ENCODE data around the gene SETD2. TPM values are rescaled to one million over a fixed set of nuclear protein-coding genes. Genes with fewer than 3 reads are reported as not detected.

SETD2 gene
- total and polyA plus RNA-seq, 2 donors: 22.5 to 95.7 TPM

DNA sequence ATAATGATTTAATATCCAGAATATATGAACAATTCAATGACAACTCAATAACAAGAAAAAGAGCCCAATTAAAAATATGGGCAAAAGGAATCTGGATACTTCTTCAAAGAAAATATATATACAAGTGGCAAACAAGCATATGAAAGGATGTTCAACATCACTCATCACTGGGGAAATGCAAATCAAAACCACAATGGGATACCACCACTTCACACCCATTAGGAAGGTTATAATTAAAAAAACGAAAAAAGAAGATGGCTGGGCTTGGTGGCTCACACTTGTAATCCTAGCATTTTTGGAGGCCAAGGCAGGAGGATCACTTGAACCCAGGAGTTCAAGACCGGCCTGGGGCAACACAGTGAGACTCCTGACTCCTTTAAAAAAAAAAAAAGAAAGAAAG lies 191.5 kb downstream of the SETD2 start:
- Histone ChIP-seq H3K4me1 (ENCODE audit: insufficient read depth) (peaks cover 4% of the 10 kb centered on the region), H3K36me3 (ENCODE audit: insufficient read depth) (no peaks in the 10 kb centered on the region)

DNA sequence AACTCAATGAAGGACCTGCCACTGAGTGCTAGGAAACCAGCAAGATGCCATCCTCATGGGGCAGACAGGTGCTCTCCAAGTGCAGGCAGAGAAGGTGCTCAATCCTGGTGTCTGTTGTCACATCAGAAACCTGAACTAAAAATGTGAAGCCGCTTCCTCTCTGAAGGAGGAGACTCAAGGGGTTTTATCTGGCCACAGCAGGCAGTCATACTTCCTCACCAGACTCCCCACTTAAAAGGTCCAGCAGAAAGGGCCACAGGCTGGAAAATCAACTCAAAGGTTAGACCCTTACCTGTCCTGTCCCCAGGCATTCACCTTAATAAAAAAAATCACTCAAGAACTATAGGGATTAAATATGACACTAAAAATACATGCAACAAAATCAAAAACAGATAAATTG lies 192.2 kb downstream of the SETD2 start:
- Histone ChIP-seq H3K4me1 (ENCODE audit: insufficient read depth) (peaks cover 4% of the 10 kb centered on the region), H3K27ac (ENCODE audit: low read depth) (no peak overlapping the region), H3K4me3 (ENCODE audit: low read depth, low read length) (no peak overlapping the region), H3K36me3 (ENCODE audit: insufficient read depth) (no peaks in the 10 kb centered on the region)
- no peak for DNase-seq (ENCODE audit: extremely low spot score)
- WGBS: 86% methylated on average over 1 of the region's 1 CpG

More for the DNA sequence above, 191.5 kb downstream of the SETD2 start:
- no peak overlapping the region for H3K27ac ChIP-seq (ENCODE audit: low read depth)
- no peak for DNase-seq (ENCODE audit: extremely low spot score)
- no peak overlapping the region for H3K4me3 ChIP-seq (ENCODE audit: low read depth, low read length)
- WGBS: 97% methylated on average over 2 of the region's 2 CpGs

DNA sequence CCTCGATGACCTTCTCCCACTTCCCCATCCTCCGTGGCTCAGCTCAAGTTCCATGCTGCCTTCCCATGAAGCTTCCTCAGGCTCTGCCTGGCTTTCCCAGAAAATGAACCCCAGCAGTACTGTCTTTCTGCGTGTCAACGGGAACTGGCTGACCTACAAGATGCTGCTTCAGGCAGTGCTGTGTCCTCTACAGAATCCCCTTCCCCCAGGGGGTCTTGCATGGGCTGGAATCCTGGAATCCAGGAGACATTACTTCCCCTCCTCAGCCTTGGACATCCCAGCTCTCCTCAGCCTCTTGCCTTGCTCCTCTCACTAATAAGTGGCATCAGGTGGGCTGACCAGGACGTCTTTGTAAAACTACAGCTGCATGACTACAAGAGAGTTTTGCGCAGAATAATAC lies 192.8 kb downstream of the SETD2 start:
- Histone ChIP-seq H3K4me1 (ENCODE audit: insufficient read depth) (peaks cover 4% of the 10 kb centered on the region), H3K4me3 (ENCODE audit: low read depth, low read length) (no peak overlapping the region), H3K27ac (ENCODE audit: low read depth) (no peak overlapping the region), H3K36me3 (ENCODE audit: insufficient read depth) (no peaks in the 10 kb centered on the region)
- WGBS: 62% methylated on average over 6 of the region's 6 CpGs
- no peak for DNase-seq (ENCODE audit: extremely low spot score)

DNA sequence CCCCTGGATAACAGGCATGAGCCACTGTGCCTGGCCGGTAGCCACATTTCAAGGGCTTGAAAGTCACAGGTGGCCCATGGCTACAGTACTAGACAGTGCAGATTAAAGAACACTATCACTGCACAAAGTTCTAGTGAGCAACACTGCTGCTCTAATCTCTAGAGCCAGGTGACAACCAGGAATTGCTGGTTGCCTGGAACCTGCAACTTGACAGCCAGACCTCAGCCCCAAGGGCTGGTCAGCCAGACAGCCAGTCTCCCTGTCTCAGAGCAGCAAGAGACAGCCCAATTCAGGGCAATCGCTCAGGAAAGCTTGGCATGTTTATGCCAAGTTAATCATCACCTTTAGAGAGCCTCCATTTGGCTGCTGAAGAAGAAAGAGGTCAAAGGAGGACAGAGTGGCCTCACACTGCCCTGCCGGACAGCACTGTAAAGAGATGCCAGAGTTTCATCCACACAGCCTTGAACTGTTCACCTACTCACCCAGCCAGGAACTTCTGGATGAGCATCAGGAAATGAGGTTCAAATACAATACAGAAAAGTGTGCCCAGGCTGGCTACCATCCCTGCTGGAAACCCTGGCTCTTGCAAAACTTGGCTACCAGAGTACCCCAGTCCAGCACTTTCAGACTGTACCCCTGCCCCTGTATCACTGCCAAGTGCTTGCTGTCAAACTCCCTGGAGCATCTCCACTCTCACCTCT lies 193.4 kb downstream of the SETD2 start:
- no peak for DNase-seq (ENCODE audit: extremely low spot score)
- peaks cover 4% of the 10 kb centered on the region for H3K4me1 ChIP-seq (ENCODE audit: insufficient read depth)
- H3K27ac ChIP-seq (ENCODE audit: low read depth): no peak overlapping the region
- 28% methylated on average over 3 of the region's 3 CpGs for WGBS
- no peaks in the 10 kb centered on the region for H3K36me3 ChIP-seq (ENCODE audit: insufficient read depth)
- H3K4me3 ChIP-seq (ENCODE audit: low read depth, low read length): no peak overlapping the region

DNA sequence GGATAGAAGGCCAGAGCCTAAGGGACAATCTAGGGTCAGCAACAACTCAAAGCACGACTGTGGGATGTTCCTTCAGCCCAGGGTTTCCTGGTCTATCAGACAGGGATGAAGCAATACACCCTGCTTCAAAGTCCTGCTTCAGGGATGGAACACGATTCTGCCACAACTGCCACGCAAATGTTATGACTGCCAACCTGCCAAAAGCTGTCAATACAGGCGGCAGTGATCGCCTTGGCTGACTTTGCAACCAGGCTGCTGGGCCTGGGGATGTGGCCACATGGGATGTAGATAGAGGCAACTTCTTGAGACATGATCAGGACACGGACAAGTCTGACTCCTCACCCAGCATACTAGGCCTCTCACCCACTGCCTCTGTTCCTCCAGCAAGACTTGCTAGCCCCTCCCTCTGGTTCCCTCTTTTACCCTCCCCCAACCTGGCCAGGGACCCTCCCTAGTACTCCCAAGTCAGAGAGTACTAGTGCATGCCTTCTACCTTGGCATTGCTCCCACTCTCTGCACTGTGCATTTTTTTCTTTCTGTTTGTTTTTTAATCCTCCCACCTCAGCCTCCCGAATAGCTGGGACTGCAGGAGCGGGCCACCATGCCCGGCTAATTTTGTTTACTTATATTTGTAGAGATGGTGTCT lies 195.0 kb downstream of the SETD2 start:
- WGBS: 66% methylated on average over 9 of the region's 9 CpGs
- no peak overlapping the region for H3K4me3 ChIP-seq (ENCODE audit: low read depth, low read length)
- no peak for DNase-seq (ENCODE audit: extremely low spot score)
- no peaks in the 10 kb centered on the region for H3K4me1 ChIP-seq (ENCODE audit: insufficient read depth)
- H3K27ac ChIP-seq (ENCODE audit: low read depth): no peak overlapping the region
- H3K36me3 ChIP-seq (ENCODE audit: insufficient read depth): no peaks in the 10 kb centered on the region

DNA sequence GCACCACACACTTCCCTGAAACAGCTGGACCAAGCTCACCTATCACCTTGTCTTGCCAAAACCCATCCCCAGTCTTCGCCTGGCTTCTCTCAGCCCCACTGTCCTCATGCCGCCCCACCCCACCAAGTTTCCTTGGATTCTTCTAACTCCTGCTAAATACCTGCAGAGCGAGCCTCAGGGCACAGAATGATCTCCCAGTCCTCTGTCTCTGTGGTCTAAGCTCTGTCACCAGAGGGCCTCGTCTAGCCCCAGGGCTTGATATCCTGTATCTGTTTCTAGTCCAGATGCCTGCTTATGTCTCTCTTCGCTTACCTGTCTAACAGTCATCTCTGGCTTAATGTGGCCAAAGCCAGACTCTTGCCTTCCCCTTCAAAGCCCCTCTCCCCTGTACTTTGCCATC lies 197.1 kb downstream of the SETD2 start:
- 84% methylated on average over 5 of the region's 5 CpGs for WGBS
- no peak overlapping the region for H3K4me3 ChIP-seq (ENCODE audit: low read depth, low read length)
- no peak overlapping the region for H3K27ac ChIP-seq (ENCODE audit: low read depth)
- no peaks in the 10 kb centered on the region for H3K4me1 ChIP-seq (ENCODE audit: insufficient read depth)
- no peak for DNase-seq (ENCODE audit: extremely low spot score)
- no peaks in the 10 kb centered on the region for H3K36me3 ChIP-seq (ENCODE audit: insufficient read depth)

Small RNA genes lying within 50 kb of the gene (small RNA-seq; reads per million reads assigned to genes)
- gene MRPL57P3: not detected

Other genes with a start within 250 kb of the SETD2 start
- 17.6 TPM for gene CCDC12, start 187.4 kb downstream of the SETD2 start, total RNA-seq
- 60.7 TPM for gene CCDC12, start 187.4 kb downstream of the SETD2 start, polyA plus RNA-seq
- gene NBEAL2, start 184.4 kb downstream of the SETD2 start, total RNA-seq: 13.1 TPM
- gene NBEAL2, start 184.4 kb downstream of the SETD2 start, polyA plus RNA-seq: 26.5 TPM
- 4.3 TPM for gene KIF9, start 118.7 kb upstream of the SETD2 start, total RNA-seq
- 11.3 TPM for gene KIF9, start 118.7 kb upstream of the SETD2 start, polyA plus RNA-seq
- gene KLHL18, start 118.8 kb upstream of the SETD2 start, total RNA-seq: 13.1 TPM
- 11.9 TPM for gene KLHL18, start 118.8 kb upstream of the SETD2 start, polyA plus RNA-seq
- 12.4 TPM for gene PTPN23, start 216.9 kb upstream of the SETD2 start, total RNA-seq
- gene PTPN23, start 216.9 kb upstream of the SETD2 start, polyA plus RNA-seq: 21.4 TPM